Stimulated activated CD4-positive, alpha-beta T cell treated with anti-CD3 and anti-CD28 coated beads, Interleukin-4, amount 100 ng/mL, for 1 hour (primary cell): ENCODE data around the gene PTCD3.

Experiments
- DNase-seq: peaks from one replicate; pipeline ENCODE4 v3.0.0-alpha.2; 2020

Gene PTCD3

DNA sequence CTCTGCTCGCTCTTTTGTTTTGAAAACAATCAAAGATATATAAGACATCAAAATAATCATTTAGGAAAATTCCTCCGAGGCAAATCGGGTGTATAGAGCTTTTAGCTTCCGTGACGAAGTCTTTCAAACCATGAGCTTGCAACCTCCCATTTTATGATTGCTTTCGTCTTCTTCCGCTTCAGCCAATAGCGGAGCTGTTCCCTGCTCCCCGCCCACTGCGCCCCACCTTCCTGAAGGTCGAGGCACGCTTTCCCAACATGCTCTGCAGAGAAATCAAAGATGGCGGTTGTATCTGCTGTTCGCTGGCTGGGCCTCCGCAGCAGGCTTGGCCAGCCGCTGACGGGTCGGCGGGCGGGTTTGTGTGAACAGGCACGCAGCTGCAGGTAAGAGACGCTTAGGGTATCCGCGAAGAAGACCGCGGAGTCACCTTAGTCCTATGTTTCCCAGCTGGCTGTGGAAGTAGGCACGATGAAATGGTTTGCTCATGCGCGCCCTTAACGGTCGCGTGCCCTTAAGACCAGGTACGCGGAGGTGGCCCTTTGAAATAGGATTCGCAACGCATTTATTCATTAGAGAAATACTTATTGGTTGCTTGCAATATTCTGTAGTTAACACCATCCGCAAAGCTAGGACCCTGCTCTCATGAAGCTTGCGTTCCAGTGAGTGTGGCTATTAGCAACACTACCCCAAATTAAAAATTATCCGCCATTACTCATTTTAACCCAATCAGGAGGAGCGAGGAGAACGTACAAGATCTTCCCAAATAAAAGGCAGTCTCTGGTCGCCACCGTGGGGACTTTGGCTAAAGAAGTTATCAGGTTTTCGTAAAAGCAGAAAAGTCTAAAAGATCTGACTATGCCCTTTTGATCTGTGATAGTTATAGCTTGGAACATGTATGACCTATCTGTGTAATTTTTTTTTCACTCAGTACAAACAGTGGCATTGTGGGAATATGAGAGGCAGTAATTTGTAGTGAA, at the start of gene PTCD3:
TSS of gene PTCD3 (plus strand) at position 267 of the 977 bp plus-strand sequence. CDS start at position 280, 13 bp downstream.
- peak; percentile 95 for DNase-seq

DNA sequence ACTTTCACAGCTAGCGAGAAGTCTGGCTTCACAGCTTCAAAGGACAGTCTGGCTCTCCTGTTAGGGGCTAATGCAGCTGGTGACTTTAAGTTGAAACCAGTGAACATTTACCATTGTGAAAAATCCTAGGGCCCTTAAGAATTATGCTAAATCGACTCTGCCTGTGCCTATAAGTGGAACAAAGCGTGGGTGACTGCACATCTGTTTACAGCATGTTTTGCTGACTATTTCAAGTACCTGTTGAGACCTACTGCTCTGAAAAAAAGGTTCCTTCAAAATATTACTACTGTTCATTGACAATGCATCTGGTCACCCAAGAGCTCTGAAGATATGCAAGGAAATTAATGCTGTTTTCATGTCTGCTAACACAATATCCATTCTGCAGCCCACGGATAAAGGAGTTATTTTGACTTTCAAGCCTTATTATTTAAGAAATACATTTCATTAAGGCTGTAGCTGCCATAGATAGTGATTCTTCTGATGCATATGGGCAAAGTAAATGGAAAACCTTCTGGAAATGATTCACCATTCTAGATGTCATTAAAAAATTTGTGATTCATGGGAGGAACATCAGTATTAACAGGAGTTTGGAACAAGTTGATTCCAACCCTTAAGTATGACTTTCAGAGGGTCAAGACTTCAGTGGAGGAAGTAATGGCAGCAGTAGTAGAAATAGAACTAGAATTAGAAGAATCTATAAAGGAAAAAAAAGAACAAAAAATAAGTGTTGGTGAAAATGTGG, 49.3 kb upstream of the PTCD3 start:
- no peak for DNase-seq

DNA sequence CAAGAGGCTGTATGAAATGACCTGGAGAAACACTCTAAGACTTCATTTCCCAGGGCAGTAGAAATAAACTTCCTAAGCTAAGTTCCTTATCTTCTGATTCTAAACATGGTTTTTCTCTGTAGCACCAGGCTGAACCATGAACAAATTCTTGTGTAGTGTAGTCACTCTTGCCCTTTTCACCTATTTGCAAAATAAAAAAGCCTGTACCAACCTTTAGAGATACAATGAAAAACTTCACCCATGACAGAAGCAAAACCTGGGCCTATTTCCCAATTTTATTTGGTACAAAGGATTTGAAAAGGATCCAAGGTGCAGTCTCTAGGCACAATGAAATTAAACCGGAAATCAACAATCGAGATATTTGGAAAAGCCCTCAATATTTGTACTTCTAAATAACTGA, 44.0 kb upstream of the PTCD3 start:
- no peak for DNase-seq

DNA sequence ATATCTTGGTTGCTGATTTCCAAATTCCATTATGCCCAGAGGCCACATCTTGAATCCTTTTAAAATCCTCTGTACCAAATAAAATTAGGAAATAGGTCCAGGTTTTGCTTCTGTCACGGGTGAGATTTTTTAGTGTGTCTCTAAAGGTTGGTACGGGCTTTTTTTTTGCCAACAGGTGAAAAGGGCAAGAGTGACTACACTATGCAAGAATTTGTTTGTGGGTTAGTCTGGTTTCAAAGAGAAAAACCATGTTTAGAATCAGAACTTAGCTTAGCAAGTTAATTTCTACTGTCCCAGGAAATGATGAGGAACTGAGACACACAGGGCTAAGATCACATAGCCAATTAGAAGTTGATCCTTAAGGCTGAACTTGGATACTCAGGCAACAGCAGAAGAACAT, 42.0 kb upstream of the PTCD3 start:
- DNase-seq: no peak

DNA sequence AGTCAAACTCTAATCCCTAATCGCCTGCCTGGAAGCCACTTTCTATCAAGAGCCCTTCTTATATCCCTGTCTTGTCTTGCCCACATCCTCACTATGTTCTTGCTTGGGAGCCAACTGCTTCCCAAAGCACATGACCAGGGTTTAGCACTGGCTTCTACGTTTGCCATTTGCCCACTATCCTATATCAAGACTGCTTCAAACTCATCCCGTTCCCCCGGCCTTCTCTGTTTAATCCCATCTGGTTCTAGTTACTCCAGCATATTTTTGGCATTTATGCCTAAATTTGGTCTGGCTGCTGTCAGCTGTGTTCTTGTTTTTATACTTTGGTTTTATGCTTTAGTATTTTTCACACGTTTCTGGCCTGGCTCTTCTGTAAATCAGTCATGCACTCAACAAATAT, 40.5 kb upstream of the PTCD3 start:
- DNase-seq: no peak

DNA sequence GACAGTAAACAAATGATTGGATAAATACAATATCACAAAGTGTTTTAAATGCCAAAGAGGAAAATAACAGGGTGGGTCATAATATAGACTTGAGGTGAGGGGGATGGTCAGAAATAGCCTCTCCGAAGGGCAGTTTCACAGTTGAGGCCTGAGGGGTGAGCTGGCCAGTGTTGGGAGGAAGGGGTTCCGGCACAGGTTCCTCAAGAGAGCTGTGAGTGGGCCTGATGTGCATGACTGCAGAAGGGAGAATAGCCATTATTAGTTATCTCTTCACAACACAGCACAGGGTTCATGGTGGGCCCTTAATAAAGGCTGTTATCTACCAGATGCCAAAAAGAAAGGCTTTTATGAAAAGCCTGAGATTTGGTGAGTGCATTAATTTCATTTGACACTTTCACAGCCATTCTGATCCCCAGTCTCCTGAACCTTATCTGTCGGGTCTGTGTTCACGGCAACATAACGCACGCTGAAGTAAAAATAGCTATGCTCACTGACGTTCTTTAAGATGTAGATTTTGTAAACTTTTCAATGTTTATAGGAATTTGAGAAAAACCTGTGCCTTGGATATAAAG, 39.9 kb upstream of the PTCD3 start:
- DNase-seq: no peak

DNA sequence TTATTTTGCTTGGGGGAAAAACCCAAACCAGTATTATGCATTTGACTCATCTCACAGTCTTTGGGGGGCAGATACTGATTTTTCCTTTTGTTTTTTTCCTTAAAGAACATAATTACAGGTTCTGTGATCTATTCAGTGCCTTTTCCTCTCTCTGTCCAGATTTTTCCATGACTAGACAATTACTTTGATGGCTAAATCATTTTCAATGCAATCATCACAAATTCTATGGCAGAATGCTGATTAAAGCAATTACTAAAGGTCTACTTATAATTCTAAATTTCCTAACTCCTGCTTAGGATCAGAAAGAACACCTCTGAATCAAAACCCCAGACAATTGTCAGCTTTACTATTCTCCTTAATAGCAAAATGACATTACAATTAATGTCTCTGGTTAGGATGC, 39.1 kb upstream of the PTCD3 start:
- DNase-seq: no peak

DNA sequence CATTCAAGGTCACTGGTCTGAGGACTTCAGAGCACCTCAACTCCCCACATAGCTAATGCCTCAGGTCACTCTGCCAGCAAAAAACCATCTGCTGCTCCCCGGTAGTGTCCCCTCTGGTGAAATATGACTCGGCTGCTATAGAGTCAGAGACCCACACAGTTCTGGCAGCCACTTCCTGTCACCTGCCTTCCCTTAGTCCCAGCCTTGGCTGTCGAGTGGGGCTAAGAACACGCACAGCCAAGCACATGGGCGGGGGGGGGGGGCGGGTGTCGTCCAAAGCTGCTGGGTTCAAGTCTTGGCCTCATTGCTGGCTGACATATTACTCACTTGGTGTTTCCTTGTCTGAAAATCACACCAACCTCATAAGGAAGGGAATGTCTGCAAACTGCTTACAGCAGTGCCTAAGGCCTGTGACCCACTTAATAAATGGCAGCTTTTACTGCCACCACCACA, 37.9 kb upstream of the PTCD3 start:
- DNase-seq: peak; percentile 18

DNA sequence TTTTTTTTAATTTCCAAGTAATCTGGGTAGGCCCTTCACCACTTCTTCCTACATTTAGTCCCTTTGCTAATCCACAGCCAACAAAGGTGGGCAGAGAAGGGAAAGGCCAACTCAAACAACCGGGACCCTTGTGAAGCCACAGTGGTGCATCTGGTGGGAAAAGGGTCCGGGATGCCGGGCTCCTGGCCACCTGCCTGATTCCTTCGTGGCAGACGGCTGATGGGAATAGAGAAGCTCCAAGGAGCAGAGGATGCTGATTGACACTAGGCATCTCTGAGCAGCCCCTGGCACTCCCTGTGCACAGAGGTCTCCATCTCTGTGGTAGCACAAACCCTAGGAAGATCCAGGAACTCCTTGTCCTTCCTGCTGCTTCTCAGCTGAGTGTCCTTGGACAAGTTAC, 37.4 kb upstream of the PTCD3 start:
- DNase-seq: no peak

DNA sequence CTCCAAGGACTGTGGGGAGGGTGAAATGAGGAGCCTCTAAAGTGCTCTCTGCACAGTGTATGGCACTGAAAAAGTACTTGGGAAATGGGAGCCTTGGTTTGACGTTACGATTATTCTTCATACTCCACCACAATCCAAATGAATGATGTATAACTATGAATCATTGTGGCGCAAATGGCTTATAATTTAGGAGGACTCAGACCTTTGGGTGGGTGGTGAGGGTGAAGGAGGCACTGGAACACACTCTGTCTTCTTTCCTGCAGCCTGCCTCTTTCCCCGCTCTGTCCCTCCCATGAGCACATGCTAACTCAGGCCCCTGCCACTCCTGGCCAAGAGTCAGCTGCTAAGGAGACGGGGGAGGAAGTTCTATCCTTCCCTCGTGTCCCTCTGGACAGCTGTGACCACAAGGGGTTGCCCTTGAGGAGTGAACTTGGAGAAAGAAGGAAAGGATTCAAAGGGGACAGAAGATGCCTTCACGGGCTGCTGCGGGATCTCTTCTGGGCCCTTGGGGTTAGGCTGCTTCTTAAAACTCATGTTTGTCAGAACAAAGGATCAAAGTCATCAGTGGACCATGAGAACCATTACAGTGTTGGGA, 36.8 kb upstream of the PTCD3 start:
- DNase-seq: no peak

DNA sequence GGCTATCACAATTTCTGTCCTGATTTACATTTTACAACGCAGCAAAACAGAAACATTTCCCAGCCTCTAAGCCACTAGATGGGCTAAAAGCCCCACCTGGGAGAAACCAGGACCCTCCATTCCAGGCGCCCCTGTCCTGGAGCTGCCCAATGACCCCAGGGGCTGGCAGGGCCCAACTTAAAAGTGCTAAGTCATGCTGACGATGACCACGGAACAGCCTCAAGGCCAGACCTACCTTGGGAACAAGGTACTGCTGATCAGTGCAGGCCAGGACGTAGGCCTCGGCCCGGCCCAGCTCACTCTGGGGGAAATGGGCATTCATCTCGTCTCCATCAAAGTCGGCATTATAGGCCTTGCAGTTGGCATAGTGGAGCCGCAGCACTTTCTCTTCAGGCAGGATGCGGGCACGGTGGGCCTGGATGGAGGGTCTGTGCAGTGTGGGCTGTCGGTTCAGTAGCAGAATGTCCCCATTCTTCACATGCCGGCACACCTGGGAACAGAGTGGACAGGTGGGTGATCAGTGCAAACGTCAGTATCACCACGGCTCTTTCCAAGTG, 36.2 kb upstream of the PTCD3 start:
- no peak for DNase-seq

DNA sequence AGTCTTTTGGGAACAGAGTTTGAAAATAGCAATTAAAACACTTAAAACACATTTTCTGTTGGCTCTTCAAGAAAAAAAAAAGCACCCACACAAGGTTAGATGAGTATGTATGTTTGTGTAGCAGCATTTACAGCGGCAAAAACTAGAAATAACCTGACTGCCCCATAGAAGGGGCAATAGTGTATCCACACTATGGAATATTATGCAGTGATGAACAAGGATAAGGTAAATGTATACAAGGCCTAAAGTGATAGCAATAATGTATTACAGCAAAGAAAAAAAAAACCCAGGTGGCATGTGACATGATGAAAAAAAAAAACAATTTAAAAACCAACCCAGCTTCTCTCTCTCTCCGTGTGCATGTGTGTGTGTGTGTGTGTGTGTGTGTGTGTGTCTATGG, 35.2 kb upstream of the PTCD3 start:
- no peak for DNase-seq

DNA sequence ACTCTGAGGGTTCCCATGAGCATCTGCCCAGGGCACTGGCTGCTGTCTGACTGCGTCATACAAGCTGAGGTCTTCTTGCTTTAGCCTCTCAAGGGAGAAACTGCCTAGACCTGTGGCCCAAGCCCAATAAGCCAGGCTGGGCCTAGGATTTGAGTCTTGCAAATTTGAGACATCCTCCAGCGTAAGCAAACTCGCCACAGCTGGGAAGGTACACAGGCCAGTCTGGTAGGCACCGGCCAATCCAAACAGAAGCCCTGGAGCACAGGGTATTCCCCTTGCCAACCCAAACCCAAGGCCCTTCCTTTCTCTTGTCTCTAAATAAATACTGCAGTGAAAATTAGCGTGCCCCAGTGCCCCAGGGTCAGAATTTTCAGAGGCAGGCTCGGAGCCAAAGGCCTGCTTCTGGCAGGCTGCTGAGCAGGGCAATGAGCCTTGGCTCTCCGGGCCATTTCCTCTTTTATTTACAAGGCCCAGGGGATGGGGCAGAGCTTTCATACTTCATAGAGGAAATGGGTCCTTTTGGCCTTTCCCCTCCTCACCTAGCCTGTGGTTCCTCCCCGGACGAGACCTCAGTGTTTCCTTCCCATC, 33.7 kb upstream of the PTCD3 start:
- DNase-seq: no peak

DNA sequence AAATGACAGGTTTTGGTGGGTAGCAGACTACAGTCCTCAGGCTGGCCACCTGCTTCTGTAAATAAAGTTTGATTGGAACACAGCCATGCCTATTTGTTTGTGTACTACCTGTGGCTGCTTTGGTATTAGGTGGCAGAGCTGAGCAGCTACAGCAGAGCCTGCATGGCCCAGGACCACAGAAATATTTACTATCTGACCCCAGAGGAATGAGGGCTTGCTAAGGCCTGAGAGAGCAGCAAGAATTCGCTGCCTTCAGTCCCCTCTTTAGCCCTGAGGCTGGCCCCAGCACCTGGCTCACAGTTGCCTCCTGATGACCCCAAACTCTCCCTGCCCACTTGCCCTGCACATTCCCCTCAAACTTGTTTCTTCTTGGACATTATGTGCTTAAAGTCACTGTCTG, 32.8 kb upstream of the PTCD3 start:
- DNase-seq: no peak

DNA sequence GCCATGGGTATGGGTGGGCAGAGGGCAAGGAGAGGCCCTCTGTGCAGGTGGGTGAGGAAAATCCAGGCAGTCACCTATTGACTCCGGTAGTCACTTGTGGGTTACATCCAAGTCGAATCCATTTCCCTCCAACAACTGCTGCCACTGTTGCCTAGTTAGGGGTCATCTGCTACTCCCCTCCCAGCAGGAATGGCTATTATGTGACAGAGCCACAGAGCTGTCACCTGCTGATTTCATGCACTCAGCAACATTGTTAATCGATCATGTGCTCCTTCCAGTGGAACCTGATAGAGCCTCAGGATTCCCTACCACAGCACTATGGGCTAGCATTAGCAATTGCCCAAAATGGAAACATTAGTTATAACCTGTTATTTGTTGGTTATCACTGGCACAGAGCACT, 31.8 kb upstream of the PTCD3 start:
- DNase-seq: no peak

DNA sequence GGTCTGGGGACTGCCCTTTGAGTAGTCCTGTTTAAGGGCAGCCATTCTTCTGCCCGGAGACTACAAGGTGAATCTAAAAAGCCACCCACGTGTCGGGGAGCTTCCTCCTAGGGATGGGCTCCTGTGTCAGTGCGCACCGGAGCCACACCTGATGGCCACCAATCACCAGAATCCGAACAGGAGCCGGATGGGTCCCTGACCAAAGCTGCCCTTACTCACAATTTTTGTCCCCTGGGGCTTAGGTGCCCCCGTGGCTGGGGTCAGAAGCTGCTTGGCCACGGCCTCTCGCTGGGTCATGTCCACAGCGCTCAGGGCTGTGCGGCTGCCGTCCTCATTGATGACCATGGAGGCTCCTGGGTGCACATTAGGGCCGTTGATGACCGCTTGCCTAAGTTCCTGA, 31.2 kb upstream of the PTCD3 start:
- DNase-seq: no peak

DNA sequence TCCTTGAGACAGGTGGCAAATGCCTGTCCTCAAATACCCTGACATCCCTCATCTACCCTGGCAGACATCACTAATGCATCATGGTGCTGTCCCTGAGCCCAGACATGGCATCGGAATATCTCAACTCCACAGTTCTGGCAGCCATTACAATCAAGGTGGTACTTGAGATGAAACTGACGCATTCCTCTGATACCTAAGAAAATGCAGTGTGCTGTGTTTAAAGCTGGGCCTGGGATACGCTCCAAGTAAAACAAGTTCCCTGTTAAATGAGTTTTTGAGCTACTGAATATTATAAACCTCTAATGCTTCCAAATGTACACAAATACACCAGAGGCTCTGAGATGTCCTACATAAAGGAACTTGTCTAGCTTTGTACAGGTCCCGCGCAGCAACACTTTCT, 30.1 kb upstream of the PTCD3 start:
- no peak for DNase-seq

DNA sequence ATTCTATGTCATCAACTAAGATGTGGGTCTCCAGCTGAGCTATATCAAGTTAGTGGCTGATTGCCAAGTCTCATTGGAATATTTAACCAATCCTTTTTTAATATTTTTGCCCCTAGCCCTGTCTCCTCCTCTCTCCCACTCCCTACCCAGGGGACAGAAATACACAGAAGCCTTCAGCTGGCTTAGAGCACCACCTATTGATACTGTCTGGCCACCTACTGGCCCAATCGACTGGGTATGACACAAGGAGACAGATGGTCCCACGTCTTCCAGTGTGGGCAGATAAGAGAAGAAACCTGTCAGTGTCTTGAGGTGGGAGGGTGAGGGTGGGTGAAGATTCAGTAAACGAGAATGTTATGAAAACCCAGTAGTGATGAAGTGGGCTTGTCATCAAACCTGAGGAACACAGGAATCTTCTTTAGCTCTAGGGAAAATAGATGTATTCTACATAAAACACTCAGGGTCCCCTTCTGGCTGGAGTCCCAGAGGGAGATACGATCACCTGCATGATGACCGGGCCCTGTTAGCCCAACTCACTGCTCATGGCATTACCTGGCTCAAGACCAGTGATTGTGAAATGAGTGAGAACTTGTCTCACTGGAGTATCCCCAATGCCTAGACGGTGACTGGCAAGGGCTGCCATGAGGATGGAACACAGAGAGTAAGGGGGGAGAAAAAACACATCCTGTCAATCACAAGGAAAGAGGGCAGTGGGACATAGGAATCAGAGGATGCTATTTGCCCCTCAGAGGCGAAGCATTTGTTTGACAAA, 27.1 kb upstream of the PTCD3 start:
- DNase-seq: no peak

DNA sequence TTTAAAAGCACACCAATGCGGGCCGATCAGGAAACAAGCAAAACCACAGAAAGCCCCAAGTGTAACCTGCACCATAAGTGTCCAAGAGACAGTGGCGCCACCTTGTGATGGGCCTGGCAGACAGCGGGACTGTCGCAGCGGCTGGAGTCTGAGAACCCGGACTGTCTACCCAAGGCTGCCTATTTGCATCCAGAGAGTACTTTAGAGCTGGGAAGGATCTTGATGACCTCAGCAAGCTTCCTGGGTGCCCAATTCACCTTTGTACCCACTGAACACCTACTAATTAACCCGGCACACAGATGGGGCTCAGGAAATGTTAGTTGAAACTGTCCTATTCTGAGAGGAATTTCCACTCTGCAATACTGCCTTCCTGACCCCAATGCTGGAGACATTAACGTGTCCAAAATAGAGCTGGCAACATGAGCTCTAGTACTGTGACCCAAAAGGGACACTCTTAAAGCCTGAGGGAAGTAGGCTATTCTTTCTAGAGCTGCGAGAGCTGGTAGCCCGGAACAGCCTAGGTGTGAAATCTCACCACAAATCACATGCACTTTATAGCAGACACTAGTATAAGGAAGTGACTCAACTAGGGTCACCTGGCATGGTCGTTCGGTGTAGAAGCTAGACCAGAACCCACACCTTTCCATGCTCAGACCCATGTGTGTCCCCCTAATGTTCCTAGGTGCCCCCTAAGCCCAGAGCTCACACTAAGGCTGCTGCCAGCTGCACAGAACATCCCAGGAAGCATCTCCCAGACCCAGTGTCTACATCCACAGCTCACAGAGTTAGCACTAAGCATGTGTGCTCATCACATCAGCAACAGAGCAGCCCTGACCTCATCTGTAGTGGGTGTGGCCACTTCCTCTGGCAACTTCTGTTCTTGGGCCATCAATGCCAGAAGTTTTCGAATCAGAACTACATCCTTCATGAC, 25.8 kb upstream of the PTCD3 start:
- DNase-seq: peak; percentile 78

DNA sequence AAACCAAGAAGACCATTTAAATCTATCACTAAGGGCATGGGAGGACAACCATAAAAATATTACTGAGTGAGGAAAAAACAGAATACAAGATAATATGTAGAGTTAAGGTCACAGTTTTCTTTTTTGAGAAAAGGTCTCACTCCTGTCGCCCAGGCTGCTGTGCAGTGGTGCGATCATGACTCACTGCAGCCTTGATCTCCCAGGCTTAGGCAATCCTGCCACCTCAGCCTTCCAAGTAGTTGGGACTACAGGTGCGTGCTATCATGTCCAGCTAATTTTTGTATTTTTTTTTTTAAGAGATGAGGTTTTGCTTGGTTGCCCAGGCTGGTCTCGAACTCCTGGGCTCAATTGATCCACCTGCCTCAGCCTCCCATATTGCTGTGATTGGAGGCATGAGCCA, 24.3 kb upstream of the PTCD3 start:
- DNase-seq: no peak

DNA sequence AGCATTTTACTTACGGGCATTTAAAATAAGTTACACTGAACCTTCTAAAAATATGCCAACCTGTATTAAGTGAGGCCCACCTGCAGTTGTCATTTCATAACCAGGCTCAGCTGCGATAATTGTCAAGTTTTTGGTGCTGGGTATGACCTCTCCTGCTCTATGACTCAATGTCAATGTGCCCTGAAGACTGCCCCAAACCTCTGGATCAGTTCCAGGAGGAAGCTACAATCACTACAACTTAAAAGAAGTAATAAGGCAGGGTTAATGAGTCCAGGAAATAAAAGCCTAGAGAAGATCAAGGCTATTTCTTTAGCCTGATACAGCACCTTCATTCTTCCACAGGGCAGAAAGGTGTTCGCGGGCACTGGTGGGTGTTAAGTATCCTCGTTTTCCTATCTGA, 23.3 kb upstream of the PTCD3 start:
- no peak for DNase-seq
